Gastroesophageal sphincter (tissue), 4 donors: ENCODE measurements around the gene BST2. TPM values are rescaled to one million over a fixed set of nuclear protein-coding genes. Genes with fewer than 3 reads are reported as not detected.

Experiments
- ATAC-seq: fragments of 150-250 bp; one replicate; pipeline ENCODE4 v1.9.1; 2016; ENCODE audit warnings: mild to moderate bottlenecking, moderate library complexity
- H3K27ac ChIP-seq, 4 donors: fragments of 200-600 bp; sonication (generic) in 3 of 4; 1 replicate in 3 of 4; 2 replicates in 1 of 4; pipeline ENCODE4 v1.5.1; 2016 to 2019
- H3K27me3 ChIP-seq: fragments of 200-600 bp; sonication (generic); one replicate; pipeline ENCODE4 v1.5.1; 2019
- H3K36me3 ChIP-seq, 2 donors: fragments of 200-600 bp; sonication (generic); one replicate each; pipeline ENCODE4 v1.5.1; 2019; ENCODE audit warnings: control low read depth in 1 of 2
- H3K4me1 ChIP-seq, 3 donors: fragments of 200-600 bp; sonication (generic); 1 replicate in 2 of 3; 2 replicates in 1 of 3; pipeline ENCODE4 v1.5.1; 2016 to 2019; ENCODE audit warnings: control low read depth in 2 of 3
- H3K4me3 ChIP-seq, 2 donors: fragments of 200-600 bp; sonication (generic); one replicate each; pipeline ENCODE4 v1.5.1; 2019; ENCODE audit warnings: mild to moderate bottlenecking in 1 of 2, moderate library complexity in 1 of 2
- H3K9me3 ChIP-seq, 3 donors: fragments of 200-600 bp; sonication (generic); one replicate each; pipeline ENCODE4 v1.5.1; 2017 to 2019; ENCODE audit warnings: control low read depth in 2 of 3
- EP300 ChIP-seq: sonication (generic); formaldehyde crosslinking; IDR thresholded peaks from one replicate; pipeline ENCODE4 v1.6.1; 2017; ENCODE audit warnings: antibody characterized with exemption, mild to moderate bottlenecking
- POLR2A ChIP-seq, 2 donors: fragments of 450-650 bp; IDR thresholded peaks; one replicate each; pipeline ENCODE4 v1.6.1; 2017; ENCODE audit warnings: antibody characterized with exemption in 2 of 2, mild to moderate bottlenecking in 2 of 2, moderate library complexity in 1 of 2
- POLR2AphosphoS5 ChIP-seq: sonication (generic); formaldehyde crosslinking; IDR thresholded peaks from one replicate; pipeline ENCODE4 v1.6.1; 2017; ENCODE audit warnings: antibody characterized with exemption
- WGBS, 2 donors: methylation state at CpG; one replicate each; pipeline ENCODE4 v1.1.5; 2018; ENCODE audit warnings: low coverage in 1 of 2; 5-methylcytosine and 5-hydroxymethylcytosine counted together
- total RNA-seq, 4 donors: library from RNA; depleted of rRNA; stranded (reverse); fragments of >200 nt; gene quantifications; one replicate each; pipeline ENCODE4 v1.1.0, GENCODE V29; 2016
- TF ChIP-seq, protein P1 (sequence below), 4 experiments: fragments of 200-600 bp in 2 of 4; fragments of 450-650 bp in 2 of 4; sonication (generic) in 1 of 4; IDR thresholded peaks; one replicate each; pipeline ENCODE4 v1.5.1; 2017 to 2019; ENCODE audit warnings: antibody characterized with exemption in 4 of 4, mild to moderate bottlenecking in 2 of 4, moderate library complexity in 2 of 4

BST2 gene
- total RNA-seq, 4 donors from 2014 or later: 36.6 to 196 (median 40.7) TPM

DNA sequence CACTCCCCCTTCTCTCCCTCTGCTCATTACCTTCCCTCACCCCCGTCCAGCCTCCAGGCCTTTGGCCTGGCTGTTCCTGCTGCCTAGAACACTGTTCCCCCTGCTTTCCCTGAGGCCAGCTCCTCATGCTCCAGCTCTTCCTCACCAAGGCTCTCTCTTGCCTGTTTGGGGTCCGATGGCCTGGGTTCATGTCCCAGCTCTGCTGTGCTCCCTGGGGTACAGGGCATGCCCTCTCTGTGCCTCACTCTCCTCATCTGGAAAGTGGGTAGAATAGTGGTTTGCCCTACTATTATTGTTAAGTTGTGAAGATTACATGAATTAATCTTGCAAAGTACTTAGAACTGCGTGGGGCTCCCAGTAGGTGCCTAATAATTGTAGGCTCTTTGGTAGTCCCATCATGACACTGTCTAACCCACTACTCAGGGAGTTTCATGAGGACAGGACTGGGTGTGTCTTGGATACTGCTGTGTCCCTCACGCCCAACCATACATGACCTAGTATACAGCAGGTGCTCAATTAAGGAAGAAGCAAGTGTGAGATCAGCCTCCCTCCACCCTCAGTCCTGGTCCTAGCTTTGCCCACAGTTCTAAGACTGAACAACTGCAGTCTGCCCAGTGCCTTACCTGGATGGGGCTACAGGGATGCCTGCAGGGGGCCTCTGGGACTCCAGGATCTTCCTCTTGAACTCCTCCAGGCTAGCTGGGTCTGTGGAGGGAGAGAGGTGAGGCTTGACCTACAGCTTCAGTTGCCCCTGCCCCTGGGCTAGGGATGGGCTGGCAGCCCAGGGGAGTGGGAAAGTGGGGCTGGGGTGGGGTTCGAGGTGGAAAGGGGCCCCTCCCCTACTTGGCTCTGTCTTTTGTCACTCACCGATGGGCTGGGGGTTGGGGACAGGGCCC lies 45.3 kb downstream of the BST2 start:
- TF ChIP-seq, protein P1, sequence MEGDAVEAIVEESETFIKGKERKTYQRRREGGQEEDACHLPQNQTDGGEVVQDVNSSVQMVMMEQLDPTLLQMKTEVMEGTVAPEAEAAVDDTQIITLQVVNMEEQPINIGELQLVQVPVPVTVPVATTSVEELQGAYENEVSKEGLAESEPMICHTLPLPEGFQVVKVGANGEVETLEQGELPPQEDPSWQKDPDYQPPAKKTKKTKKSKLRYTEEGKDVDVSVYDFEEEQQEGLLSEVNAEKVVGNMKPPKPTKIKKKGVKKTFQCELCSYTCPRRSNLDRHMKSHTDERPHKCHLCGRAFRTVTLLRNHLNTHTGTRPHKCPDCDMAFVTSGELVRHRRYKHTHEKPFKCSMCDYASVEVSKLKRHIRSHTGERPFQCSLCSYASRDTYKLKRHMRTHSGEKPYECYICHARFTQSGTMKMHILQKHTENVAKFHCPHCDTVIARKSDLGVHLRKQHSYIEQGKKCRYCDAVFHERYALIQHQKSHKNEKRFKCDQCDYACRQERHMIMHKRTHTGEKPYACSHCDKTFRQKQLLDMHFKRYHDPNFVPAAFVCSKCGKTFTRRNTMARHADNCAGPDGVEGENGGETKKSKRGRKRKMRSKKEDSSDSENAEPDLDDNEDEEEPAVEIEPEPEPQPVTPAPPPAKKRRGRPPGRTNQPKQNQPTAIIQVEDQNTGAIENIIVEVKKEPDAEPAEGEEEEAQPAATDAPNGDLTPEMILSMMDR (IDR thresholded peaks at IDR 0.05): no peak
- TF ChIP-seq POLR2AphosphoS5 (no peak), POLR2A (IDR thresholded peaks at IDR 0.05) (no peak), EP300 (no peak)

DNA sequence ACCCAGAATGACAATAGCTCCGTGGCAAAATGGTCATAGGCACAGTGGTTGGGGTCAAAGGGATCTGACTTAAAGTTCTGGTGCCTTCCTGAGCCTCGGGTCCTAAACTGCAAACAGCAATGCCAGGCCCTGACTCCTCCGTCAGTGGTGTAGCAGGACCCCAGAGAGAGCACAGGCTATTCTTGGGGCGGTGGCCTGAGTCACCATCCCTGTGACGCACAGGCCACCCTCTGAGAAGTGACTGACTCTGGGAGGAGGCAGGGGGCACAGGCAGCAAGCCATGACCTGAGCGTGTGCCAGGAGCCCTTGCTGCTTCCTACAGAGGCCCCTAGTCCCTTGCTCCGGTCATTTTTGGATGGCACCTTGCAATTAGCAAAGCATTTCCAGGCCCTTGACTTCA lies 47.0 kb downstream of the BST2 start:
- H3K4me1 ChIP-seq: no peaks in the 10 kb centered on the region
- peak; percentile 35 for TF ChIP-seq POLR2AphosphoS5
- no peak for TF ChIP-seq POLR2A (IDR thresholded peaks at IDR 0.05)
- TF ChIP-seq, protein P1 (IDR thresholded peaks at IDR 0.05): no peak
- no peaks in the 10 kb centered on the region for H3K36me3 ChIP-seq
- no peaks in the 10 kb centered on the region for H3K9me3 ChIP-seq
- H3K4me3 ChIP-seq: no peak overlapping the region
- peak; percentile 55 for ATAC-seq
- WGBS, 2 donors: 50% methylated on average over 2 of the region's 7 CpGs; no CpG with 5 or more reads in 1 of the 2 donors
- H3K27me3 ChIP-seq: peaks cover 4% of the 10 kb centered on the region
- H3K27ac ChIP-seq: peak overlapping the region in 2 of 4 donors; percentile 20 to 56

More for the DNA sequence above, 45.3 kb downstream of the BST2 start:
- no peaks in the 10 kb centered on the region for H3K4me1 ChIP-seq
- no peak overlapping the region for H3K27ac ChIP-seq
- H3K27me3 ChIP-seq: peaks cover 2% of the 10 kb centered on the region
- WGBS, 2 donors: 77 to 93% methylated on average over 2 to 4 of the region's 6 CpGs
- ATAC-seq: no peak
- H3K4me3 ChIP-seq: no peak overlapping the region
- H3K9me3 ChIP-seq: no peaks in the 10 kb centered on the region
- H3K36me3 ChIP-seq: no peaks in the 10 kb centered on the region

DNA sequence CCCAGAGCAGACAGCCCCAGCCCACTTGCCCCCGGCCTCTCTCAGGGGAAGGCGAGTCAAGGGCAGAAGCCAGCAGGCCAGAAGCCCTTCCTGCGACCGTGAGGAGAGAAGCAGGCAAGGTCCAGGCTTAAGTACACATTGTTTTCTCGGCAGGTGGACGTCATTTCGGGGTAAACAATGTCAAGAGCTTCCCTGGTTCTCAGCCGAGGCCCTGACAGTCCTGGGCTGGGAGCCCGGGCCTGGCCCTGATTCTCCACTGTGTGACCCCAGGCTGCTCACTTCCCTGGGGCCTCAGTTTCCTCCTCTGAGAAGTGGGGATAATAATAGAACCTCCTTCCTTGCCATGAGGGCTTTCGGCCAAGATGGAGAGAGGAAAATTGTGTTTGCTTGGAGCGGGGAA lies 47.7 kb downstream of the BST2 start:
- Histone ChIP-seq H3K9me3 (no peaks in the 10 kb centered on the region), H3K27ac (peak overlapping the region in 3 of 4 donors; percentile 9 to 56 (median 20)), H3K4me1 (no peaks in the 10 kb centered on the region), H3K36me3 (no peaks in the 10 kb centered on the region), H3K4me3 (no peak overlapping the region), H3K27me3 (peaks cover 10% of the 10 kb centered on the region)
- peak; percentile 32 for ATAC-seq
- 37 to 41% methylated on average over 6 to 9 of the region's 11 CpGs for WGBS, 2 donors
- TF ChIP-seq POLR2AphosphoS5: no peak
- TF ChIP-seq, protein P1 (IDR thresholded peaks at IDR 0.05): no peak
- no peak for TF ChIP-seq EP300
- no peak for TF ChIP-seq POLR2A (IDR thresholded peaks at IDR 0.05)

DNA sequence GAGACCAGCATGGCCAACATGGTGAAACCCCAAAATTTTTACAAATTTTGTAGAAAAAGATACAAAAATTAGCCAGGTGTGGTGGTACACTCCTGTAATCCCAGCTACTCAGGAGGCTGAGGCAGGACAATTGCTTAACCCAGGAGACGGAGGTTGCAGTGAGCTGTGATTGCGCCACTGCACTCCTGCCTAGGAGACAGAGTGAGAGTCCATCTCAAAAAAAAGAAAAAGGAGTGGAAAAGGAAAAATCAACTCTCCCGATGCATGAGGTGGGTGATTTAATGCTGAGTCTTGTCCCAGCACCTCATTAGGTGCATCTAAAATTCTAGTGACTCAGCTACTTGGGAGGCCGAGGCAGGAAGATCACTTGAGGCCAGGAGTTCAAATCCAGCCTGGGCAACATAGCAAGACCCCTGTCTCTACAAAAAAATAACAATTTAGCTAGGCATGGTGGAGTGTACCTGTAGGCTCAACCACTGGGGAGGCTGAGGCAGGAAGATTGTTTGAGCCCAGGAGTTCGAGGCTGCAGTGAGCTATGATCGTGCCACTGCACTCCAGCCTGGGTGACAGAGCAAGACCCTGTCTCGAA lies 48.3 kb downstream of the BST2 start:
- Histone ChIP-seq H3K9me3 (no peaks in the 10 kb centered on the region), H3K27ac (peak overlapping the region in 2 of 4 donors; percentile 9 to 56), H3K4me3 (no peak overlapping the region), H3K4me1 (no peaks in the 10 kb centered on the region), H3K36me3 (no peaks in the 10 kb centered on the region), H3K27me3 (peaks cover 16% of the 10 kb centered on the region)
- ATAC-seq: no peak
- TF ChIP-seq EP300 (no peak), POLR2AphosphoS5 (no peak), POLR2A (IDR thresholded peaks at IDR 0.05) (no peak)
- TF ChIP-seq, protein P1 (IDR thresholded peaks at IDR 0.05): no peak
- WGBS, 2 donors: 71 to 87% methylated on average over 4 to 7 of the region's 7 CpGs
